Natural killer cell treated with Interleukin-12 subunit alpha and Interleukin-12 subunit beta and Interleukin-15 and Interleukin-18, amount 100 ng/mL, for 72 hours (primary cell): ENCODE data around the gene HMGCL. TPM values are rescaled to one million over a fixed set of nuclear protein-coding genes. Genes with fewer than 3 reads are reported as not detected.
"Not testable (repeated sequence)": the region's sequence is repeated elsewhere in the genome, so short reads cannot be mapped to it uniquely, and the experiment has no call there.

Source experiments
- ATAC-seq, 2 donors: fragments of 150-1000 bp; cut with Tn5 transposase in 1 of 2; sonication (Bioruptor Pico), chemical (Tn5 transposase) in 1 of 2; 2 replicates each; pipeline ENCODE4 v1.10.0; 2021
- DNase-seq: peaks from one replicate; pipeline ENCODE4 v3.0.0; 2022; ENCODE audit warnings: low spot score
- H3K27ac Mint-ChIP-seq, 2 donors: 1 replicate in 1 of 2; 2 replicates in 1 of 2; pipeline ENCODE4 v1.8.0; 2022; ENCODE audit warnings: mixed read lengths in 2 of 2, mild to moderate bottlenecking in 1 of 2, moderate library complexity in 1 of 2
- H3K27me3 Mint-ChIP-seq, 2 donors: 1 replicate in 1 of 2; 2 replicates in 1 of 2; pipeline ENCODE4 v1.8.0; 2022; ENCODE audit warnings: mixed read lengths in 2 of 2
- H3K36me3 Mint-ChIP-seq: one replicate; pipeline ENCODE4 v1.8.0; 2022; ENCODE audit warnings: mixed read lengths
- H3K4me1 Mint-ChIP-seq, 2 donors: 1 replicate in 1 of 2; 2 replicates in 1 of 2; pipeline ENCODE4 v1.8.0; 2022; ENCODE audit warnings: low read depth in 2 of 2, mixed read lengths in 2 of 2, mild to moderate bottlenecking in 1 of 2
- H3K4me3 Mint-ChIP-seq: one replicate; pipeline ENCODE4 v1.8.0; 2022; ENCODE audit warnings: mixed read lengths
- H3K9me3 Mint-ChIP-seq: 2 replicates; pipeline ENCODE4 v1.8.0; 2022; ENCODE audit warnings: mixed read lengths
- total RNA-seq, 2 donors: library from RNA; stranded (reverse); gene quantifications; one replicate each; pipeline ENCODE4 v1.2.3, GENCODE V29; 2022

HMGCL gene
- 10 to 100 TPM; 26.1 to 29.1 TPM for total RNA-seq

DNA sequence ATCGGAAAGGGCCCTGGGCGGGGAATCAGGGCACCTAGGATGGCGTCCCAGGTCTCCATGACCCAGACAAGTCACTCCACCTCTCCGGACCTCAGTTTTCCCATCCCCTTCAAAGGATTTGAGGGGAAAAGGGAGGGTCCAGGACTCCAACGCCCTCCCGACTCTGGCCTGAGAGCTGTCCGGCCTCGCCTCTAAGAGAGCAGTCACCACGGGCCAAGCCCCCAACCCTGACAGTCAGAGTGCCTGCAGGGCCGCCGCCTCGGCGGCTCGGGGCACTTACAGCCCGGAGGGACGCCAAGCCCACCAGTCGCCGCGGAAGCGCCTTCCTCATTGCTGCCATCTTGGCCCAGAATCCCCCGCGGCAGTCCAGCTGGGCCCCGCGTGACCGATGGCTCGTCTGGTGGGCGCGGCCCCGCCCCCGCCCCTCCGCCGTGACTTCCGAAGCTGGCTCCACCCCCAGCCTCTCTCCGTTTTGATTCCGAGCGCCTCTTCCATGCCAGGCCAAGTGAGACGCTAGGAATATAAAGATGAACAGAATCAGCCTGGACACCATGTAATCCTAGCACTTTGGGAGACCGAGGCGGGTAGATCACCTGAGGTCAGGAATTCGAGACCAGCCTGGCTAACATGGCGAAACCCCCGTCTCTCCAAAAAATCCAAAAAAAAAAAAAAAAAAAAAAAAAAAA, at the start of gene HMGCL:
TSS of gene HMGCL (minus strand) at position 354 of the 686 bp plus-strand sequence. CDS start at position 340, 14 bp downstream.
- Mint-ChIP-seq H3K4me1 (peaks cover 17 to 20% of the 10 kb centered on the region in 2 donors), H3K27ac (peak within 1 kb of the TSS; percentile 92 to 96), H3K9me3 (no peaks in the 10 kb centered on the region), H3K4me3 (peak within 1 kb of the TSS; percentile 90), H3K36me3 (no peaks in the 10 kb centered on the region), H3K27me3 (no peaks in the 10 kb centered on the region)
- peak; percentile 91 for DNase-seq
- ATAC-seq = peak; percentile 98 to 99

DNA sequence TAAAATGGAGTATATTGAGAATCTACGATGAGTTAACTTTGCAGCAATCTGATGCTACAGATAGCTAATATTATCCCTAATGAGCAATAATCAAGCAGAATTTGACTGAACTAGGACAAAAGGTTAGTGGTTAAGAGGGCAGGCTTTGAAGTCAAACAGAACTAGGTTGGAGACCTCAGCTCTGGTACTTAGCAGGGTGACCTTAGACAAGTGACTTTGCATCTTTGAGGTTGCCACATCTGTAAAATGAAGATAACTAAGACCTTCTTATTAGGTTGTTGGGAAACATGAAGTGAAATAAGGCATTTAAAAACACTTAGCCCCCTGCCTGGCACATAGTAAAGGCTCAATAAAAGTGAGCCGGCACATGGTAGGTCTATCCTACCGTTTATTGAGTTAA, 47.2 kb upstream of the HMGCL start:
- H3K27ac Mint-ChIP-seq = no peak overlapping the region
- DNase-seq = no peak
- no peaks in the 10 kb centered on the region for H3K36me3 Mint-ChIP-seq
- peaks cover 14 to 15% of the 10 kb centered on the region in 2 donors for H3K4me1 Mint-ChIP-seq
- ATAC-seq = no peak
- no peak overlapping the region for H3K4me3 Mint-ChIP-seq
- H3K27me3 Mint-ChIP-seq = peaks cover 4 to 8% of the 10 kb centered on the region in 2 donors
- no peaks in the 10 kb centered on the region for H3K9me3 Mint-ChIP-seq

DNA sequence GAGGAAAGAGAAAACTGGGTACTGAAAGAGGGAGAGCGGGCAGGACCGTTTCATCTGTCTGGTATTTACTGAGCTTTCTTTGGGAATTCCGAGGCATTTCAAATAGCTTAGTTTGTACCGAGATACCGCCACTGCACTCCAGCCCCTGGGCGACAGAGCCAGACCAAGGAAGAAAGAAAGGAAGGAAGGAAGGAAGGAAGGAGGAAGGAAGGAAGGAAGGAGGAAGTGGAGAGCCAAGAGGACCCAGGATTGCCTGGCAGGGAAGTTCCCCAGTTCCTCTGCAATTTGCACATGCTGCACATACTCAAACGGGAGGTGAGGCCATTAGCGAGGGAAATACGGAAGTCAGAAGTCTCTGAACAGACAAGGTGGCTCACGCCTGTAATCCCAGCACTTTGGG, 43.8 kb upstream of the HMGCL start:
- Mint-ChIP-seq H3K27ac (peak overlapping the region; percentile 65 to 91), H3K9me3 (no peaks in the 10 kb centered on the region), H3K4me3 (peak overlapping the region; percentile 84), H3K4me1 (peaks cover 29 to 33% of the 10 kb centered on the region in 2 donors), H3K36me3 (no peaks in the 10 kb centered on the region), H3K27me3 (peaks cover 4 to 8% of the 10 kb centered on the region in 2 donors)
- no peak for DNase-seq
- no peak for ATAC-seq

DNA sequence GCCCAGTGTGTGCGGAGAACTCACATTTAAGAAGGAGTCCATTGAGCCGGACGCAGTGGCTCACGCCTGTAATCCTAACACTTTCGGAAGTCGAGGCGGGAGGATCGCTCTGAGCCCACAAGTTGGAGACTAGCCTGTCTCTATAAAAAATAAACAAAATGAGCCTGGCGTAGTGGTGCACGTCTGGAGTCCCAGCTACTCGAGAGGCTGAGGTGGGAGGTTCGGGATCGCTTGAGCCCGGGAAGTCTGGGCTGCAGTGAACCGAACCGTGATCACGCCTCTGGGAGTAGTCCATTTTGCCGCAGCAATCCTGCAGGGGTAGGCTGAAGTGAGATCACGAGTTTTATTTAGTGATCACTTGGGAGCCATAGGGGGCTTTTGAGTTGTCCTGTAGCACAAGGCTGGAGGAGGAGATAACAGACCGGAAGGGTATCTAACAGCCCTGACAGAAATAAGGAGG, 43.4 kb upstream of the HMGCL start:
- ATAC-seq (peak in 1 of 2 donors; percentile 0), DNase-seq (no peak)
- peak overlapping the region; percentile 65 to 91 for H3K27ac Mint-ChIP-seq
- no peaks in the 10 kb centered on the region for H3K36me3 Mint-ChIP-seq
- H3K27me3 Mint-ChIP-seq = peaks cover 4 to 8% of the 10 kb centered on the region in 2 donors
- no peaks in the 10 kb centered on the region for H3K9me3 Mint-ChIP-seq
- H3K4me1 Mint-ChIP-seq = peaks cover 29 to 33% of the 10 kb centered on the region in 2 donors
- H3K4me3 Mint-ChIP-seq = peak overlapping the region; percentile 84

DNA sequence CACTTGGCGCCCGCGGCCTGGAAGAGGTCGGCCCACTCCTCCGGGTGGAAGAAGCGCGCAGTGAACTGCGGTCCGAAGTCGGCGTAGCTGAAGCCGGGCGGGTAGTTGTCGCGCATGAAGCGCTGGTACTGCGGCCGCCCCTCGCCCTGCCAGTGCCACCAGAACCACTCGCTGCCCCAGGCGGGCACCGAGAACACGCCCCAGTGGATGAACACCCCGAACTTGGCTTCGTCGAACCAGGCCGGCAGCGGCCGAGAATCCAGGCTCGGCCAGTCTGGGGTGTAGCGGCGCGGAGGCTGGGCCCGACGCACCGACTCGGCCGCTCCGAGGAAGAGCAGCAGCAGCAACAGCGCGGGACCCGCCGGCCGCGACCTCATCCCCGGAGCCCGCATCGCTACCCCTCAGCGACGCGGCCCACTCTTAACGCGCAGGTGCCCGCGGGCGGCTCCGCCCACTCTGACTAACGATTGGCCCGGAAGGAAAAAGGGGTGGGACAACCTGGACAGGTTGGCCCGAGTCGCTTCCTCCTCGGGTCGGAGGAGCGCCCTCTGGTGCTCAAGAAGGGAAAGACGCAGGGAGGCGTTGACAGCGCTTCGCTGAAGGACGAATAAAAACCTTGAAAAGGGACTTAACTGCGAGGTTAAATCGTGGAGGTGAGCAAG, 42.8 kb upstream of the HMGCL start, which contains the start of gene FUCA1:
TSS of gene FUCA1 (minus strand) at position 396 of the 662 bp plus-strand sequence. CDS start at position 392, 4 bp downstream.
- Mint-ChIP-seq H3K4me3 (peak within 1 kb of the TSS; percentile 84), H3K9me3 (no peaks in the 10 kb centered on the region), H3K27me3 (peaks cover 4 to 8% of the 10 kb centered on the region in 2 donors), H3K27ac (peak within 1 kb of the TSS; percentile 65 to 91), H3K4me1 (peaks cover 29 to 33% of the 10 kb centered on the region in 2 donors), H3K36me3 (no peaks in the 10 kb centered on the region)
- ATAC-seq = peak; percentile 99 to 100
- DNase-seq = peak; percentile 95

DNA sequence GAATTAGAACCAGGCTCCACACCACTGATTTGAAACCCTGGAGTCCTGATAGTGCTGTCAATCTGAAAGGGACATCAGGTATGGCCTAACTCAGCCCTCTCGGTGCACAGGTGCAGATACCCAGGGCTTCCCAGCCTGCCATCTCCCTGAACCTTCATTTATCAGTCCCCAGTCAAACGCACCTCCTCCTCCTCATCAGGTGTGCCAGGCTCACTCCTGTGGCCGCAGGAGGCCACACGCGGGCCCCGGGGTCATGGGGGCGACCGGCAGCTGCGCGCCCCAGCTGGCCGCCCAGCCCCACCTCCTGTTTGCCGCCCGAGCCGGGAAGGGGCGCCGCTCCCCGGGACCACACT, 42.3 kb upstream of the HMGCL start:
- peak overlapping the region; percentile 84 for H3K4me3 Mint-ChIP-seq
- ATAC-seq = no peak

DNA sequence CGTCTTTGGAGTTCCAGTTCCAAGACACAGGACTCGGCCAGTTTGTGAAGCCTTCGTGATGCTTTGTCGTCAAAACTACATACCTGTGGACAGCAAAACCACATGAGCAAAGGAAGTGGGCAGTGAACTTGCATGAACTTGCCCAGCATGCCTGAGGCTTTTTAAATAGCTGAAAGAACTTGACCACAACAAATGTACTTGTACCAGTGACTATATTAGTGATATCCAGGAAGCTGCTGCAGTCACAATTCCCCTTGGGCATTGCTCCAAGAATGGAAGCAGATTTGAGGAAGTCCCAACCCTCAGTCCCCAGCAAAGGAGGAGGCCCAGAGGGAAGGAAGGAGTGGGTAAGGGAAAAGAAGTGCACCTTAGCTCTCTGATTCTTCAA, 40.3 kb upstream of the HMGCL start:
- Mint-ChIP-seq H3K27me3 (peaks cover 4 to 8% of the 10 kb centered on the region in 2 donors), H3K36me3 (no peaks in the 10 kb centered on the region), H3K9me3 (no peaks in the 10 kb centered on the region), H3K4me1 (peaks cover 29 to 33% of the 10 kb centered on the region in 2 donors), H3K4me3 (peak overlapping the region; percentile 42), H3K27ac (no peak overlapping the region)
- no peak for DNase-seq
- no peak for ATAC-seq

More for the DNA sequence above, 42.3 kb upstream of the HMGCL start:
- Mint-ChIP-seq H3K27ac (peak overlapping the region in 1 of 2 donors; percentile 65), H3K9me3 (no peaks in the 10 kb centered on the region), H3K27me3 (peaks cover 4 to 8% of the 10 kb centered on the region in 2 donors), H3K4me1 (peaks cover 29 to 33% of the 10 kb centered on the region in 2 donors), H3K36me3 (no peaks in the 10 kb centered on the region)
- DNase-seq = no peak

DNA sequence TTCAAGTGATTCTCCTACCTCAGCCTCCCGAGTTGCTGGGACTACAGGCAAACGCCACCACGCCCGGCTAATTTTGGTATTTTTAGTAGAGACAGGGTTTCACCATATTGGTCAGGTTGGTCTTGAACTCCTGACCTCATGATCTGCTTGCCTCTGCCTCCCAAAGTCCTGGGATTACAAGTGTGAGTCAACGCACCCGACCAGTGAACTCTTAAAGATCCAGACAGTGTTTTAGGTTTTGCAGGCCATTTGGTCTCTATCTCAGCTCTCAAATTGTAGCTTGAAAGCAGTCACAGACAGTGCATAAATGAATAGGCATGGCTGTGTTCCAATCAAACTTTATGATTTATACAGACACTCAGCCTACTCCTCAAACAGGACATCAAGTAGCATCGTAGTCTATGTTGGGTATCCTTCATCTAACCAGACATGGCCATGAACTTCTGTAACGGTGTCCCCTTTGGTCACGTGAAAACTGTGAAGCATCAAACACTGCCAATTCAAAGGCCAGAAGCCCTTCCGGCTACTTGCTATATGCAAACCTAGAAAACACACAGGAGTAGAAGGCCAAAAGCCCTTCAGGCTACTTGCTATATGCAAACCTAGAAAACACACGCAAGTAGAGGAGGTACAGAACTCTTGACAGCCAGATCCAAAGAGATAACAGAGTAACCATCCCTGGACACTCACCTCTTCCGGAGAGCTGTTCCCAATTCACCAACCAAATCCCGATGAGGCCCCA, 39.7 kb upstream of the HMGCL start:
- H3K27me3 Mint-ChIP-seq = peaks cover 4 to 8% of the 10 kb centered on the region in 2 donors
- H3K4me3 Mint-ChIP-seq = peak overlapping the region; percentile 42
- H3K27ac Mint-ChIP-seq = no peak overlapping the region
- DNase-seq = no peak
- H3K9me3 Mint-ChIP-seq = no peaks in the 10 kb centered on the region
- no peaks in the 10 kb centered on the region for H3K36me3 Mint-ChIP-seq
- ATAC-seq = no peak
- peaks cover 29 to 33% of the 10 kb centered on the region in 2 donors for H3K4me1 Mint-ChIP-seq

GRCh38 chr1:23862640-23863039, 37.4 kb upstream of the HMGCL start:
- Mint-ChIP-seq H3K4me3 (no peak overlapping the region), H3K4me1 (peaks cover 16 to 21% of the 10 kb centered on the region in 2 donors), H3K27ac (no peak overlapping the region), H3K9me3 (no peaks in the 10 kb centered on the region), H3K36me3 (no peaks in the 10 kb centered on the region), H3K27me3 (no peaks in the 10 kb centered on the region)
- DNase-seq = no peak
- no peak for ATAC-seq

DNA sequence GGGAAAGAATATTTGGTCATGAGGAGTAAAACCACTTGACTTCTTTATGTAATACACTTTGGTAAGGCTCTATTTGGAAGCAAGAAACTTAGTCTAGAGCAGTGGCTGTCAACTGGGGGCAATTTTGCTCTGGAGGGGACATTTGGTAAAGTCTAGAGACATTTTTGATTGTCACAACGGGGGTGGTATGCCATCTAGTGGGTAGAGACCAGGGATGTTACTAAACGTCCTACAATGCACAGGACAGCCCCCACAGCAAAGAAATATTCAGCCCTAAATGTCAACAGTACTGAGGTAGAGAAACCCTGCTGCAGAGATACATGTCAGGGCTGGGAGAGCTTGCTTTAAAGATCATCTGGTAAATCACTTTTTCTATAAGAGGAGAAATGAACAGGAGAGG, 29.3 kb upstream of the HMGCL start:
- peaks cover 0 to 4% of the 10 kb centered on the region in 2 donors for H3K4me1 Mint-ChIP-seq
- peak overlapping the region in 1 of 2 donors; percentile 26 for H3K27ac Mint-ChIP-seq
- H3K9me3 Mint-ChIP-seq = no peaks in the 10 kb centered on the region
- no peak for ATAC-seq
- H3K36me3 Mint-ChIP-seq = no peaks in the 10 kb centered on the region
- no peak for DNase-seq
- no peaks in the 10 kb centered on the region for H3K27me3 Mint-ChIP-seq
- H3K4me3 Mint-ChIP-seq = no peak overlapping the region

DNA sequence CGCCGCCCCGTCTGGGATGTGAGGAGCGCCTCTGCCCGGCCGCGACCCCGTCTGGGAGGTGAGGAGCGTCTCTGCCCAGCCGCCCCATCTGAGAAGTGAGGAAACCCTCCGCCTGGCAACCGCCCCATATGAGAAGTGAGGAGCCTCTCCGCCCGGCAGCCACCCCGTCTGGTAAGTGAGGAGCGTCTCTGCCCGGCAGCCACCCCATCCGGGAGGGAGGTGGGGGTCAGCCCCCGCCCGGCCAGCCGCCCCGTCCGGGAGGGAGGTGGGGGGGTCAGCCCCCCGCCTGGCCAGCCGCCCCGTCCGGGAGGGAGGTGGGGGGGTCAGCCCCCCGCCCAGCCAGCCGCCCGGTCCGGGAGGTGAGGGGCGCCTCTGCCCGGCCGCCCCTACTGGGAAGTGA, 27.9 kb upstream of the HMGCL start:
- not testable (repeated sequence) for H3K27ac Mint-ChIP-seq, H3K27me3 Mint-ChIP-seq, H3K4me3 Mint-ChIP-seq, DNase-seq, H3K36me3 Mint-ChIP-seq, H3K4me1 Mint-ChIP-seq, H3K9me3 Mint-ChIP-seq, ATAC-seq

- not testable (repeated sequence) for ATAC-seq, H3K27ac Mint-ChIP-seq, H3K4me1 Mint-ChIP-seq, H3K27me3 Mint-ChIP-seq, H3K4me3 Mint-ChIP-seq, H3K9me3 Mint-ChIP-seq, DNase-seq
- peaks cover 11% of the 10 kb centered on the region for H3K36me3 Mint-ChIP-seq
These were observed 26.2 kb upstream of the HMGCL start for GRCh38 chr1:23851406-23851805.

DNA sequence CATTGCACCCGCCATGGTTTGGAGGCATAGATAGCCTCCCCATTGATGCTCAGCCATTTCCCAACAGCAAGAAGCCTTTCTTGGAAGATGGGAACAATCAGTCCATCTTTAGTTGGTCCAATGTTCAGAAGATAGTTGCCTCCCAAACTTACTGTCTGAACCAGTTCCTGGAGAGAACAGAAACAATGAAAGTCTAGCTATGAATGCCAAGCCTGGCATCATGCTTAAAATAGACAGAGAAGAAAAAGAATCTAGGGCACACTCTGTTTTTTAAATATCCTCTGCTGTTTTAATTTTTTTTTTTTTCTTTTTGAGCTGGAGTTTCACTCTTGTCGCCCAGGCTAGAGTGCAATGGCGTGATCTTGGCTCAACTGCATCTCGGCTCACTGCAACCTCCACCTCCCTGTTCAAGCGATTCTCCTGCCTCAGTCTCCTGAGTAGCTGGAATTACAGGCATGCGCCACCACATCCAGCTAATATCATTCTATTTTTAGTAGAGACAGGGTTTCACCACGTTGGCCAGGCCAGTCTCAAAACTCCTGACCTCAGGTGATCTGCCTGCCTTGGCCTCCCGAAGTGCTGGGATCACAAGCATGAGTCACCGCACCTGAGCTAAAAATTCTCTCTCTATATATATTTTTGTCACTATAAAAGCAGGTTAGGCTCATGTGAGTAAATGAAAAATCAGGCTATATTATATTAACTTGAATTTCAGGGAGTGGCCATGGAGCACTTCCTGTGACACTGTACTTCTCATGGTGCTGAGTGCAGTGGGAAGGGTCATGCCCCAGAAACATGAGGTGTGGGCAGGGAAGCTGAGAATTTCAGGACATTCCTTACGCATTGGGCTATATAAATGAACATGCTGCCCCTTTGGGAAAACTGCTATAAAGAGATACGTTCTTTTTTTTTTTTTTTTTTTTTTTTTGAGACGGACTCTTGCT, 23.7 kb upstream of the HMGCL start:
- ATAC-seq = no peak
- Mint-ChIP-seq H3K27ac (no peak overlapping the region), H3K27me3 (no peaks in the 10 kb centered on the region)

More for the DNA sequence above, 23.7 kb upstream of the HMGCL start:
- Mint-ChIP-seq H3K9me3 (no peaks in the 10 kb centered on the region), H3K36me3 (peaks cover 18% of the 10 kb centered on the region), H3K4me1 (peaks cover 0 to 4% of the 10 kb centered on the region in 2 donors), H3K4me3 (no peak overlapping the region)
- no peak for DNase-seq
